Smooth muscle cell (in vitro differentiated cells): ENCODE results near the gene KCNIP4. TPM values are rescaled to one million over a fixed set of nuclear protein-coding genes. Genes with fewer than 3 reads are reported as not detected.

Experiments used
- DNase-seq: peaks from one replicate; lab custom pipeline; 2025; ENCODE audit not compliant: unreplicated experiment; lab: John Stamatoyannopoulos, UW
- H2AFZ ChIP-seq: fragments of 200-600 bp; sonication (generic); 2 replicates; pipeline ENCODE4 v1.6.0; 2016; ENCODE audit warnings: antibody characterized with exemption, low read depth, mild to moderate bottlenecking
- H3F3A ChIP-seq: fragments of 200-600 bp; sonication (generic); 2 replicates; pipeline ENCODE4 v1.6.0; 2017; ENCODE audit warnings: antibody characterized with exemption, low read depth
- H3K27ac ChIP-seq: fragments of 200-600 bp; sonication (generic); 2 replicates; pipeline ENCODE4 v1.5.1; 2016; ENCODE audit warnings: low read depth, mild to moderate bottlenecking
- H3K27me3 ChIP-seq: fragments of 200-600 bp; sonication (generic); 2 replicates; pipeline ENCODE4 v1.6.1; 2016; ENCODE audit warnings: low read depth, mild to moderate bottlenecking
- H3K36me3 ChIP-seq: fragments of 200-600 bp; sonication (generic); 2 replicates; pipeline ENCODE4 v1.5.1; 2016; ENCODE audit warnings: low read depth
- H3K4me1 ChIP-seq: fragments of 200-600 bp; sonication (generic); 2 replicates; pipeline ENCODE4 v1.5.1; 2016; ENCODE audit warnings: low read depth
- H3K4me2 ChIP-seq: fragments of 200-600 bp; sonication (generic); 2 replicates; pipeline ENCODE4 v1.6.0; 2016; ENCODE audit warnings: mild to moderate bottlenecking
- H3K4me3 ChIP-seq: fragments of 200-600 bp; sonication (generic); 2 replicates; pipeline ENCODE4 v1.5.1; 2016; ENCODE audit warnings: mild to moderate bottlenecking
- H3K79me2 ChIP-seq: fragments of 200-600 bp; sonication (generic); 2 replicates; pipeline ENCODE4 v1.6.0; 2016; ENCODE audit warnings: low read depth, mild to moderate bottlenecking
- H3K9ac ChIP-seq: fragments of 200-600 bp; sonication (generic); 2 replicates; pipeline ENCODE4 v1.6.0; 2016; ENCODE audit warnings: low read depth
- H3K9me3 ChIP-seq: fragments of 200-600 bp; sonication (generic); replicated peaks from 2 replicates; pipeline ENCODE4 v1.5.1; 2016; ENCODE audit warnings: low read depth
- H4K20me1 ChIP-seq: fragments of 200-600 bp; sonication (generic); 2 replicates; pipeline ENCODE4 v1.6.0; 2016; ENCODE audit warnings: low read depth
- CTCF ChIP-seq: fragments of 200-600 bp; sonication (generic); IDR thresholded peaks from 2 replicates; pipeline ENCODE4 v1.5.1; 2017; ENCODE audit warnings: borderline replicate concordance, mild to moderate bottlenecking, antibody characterized with exemption; ENCODE audit not compliant: insufficient read depth, poor library complexity, severe bottlenecking
- WGBS: methylation state at CpG from one replicate; pipeline ENCODE4 v1.1.7; 2016; ENCODE audit warnings: low lambda C conversion rate; 5-methylcytosine and 5-hydroxymethylcytosine counted together
- polyA plus RNA-seq: library from polyadenylated mRNA; unstranded; fragments of >200 nt; fragmentation: Nextera tagmentation; extraction: Ambion mirVana; gene quantifications from 2 replicates; pipeline ENCODE4 v1.2.1, GENCODE V29; 2016
- total RNA-seq: library from RNA; depleted of rRNA; stranded (reverse); fragments of >200 nt; gene quantifications from 2 replicates; pipeline ENCODE4 v1.2.3, GENCODE V29; 2014

Gene KCNIP4
- total and polyA plus RNA-seq, 2 experiments from 2014 or later: 0.07 TPM; not detected in 1

DNA sequence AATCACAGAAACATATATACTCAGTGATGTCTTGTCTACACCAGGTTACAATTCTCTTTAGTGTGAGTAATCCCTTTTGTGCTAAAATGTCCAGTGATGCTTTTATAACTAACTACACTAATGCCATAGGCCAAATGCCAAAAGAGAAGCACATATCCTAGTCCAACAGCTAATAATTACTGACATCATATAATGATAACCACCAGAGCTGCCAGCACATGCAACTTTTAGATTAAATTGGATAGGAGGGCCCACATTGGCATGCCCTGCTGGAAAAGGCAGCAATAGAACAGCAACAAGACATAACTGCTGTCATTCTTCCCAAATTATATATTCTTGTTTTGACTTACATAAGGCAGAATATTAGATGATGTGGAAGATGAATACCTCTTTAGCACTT, 238.8 kb downstream of the KCNIP4 start:
- no peak overlapping the region for H3K9ac ChIP-seq
- H4K20me1 ChIP-seq: no peaks in the 10 kb centered on the region
- H3K4me2 ChIP-seq: no peak overlapping the region
- H3K79me2 ChIP-seq: no peaks in the 10 kb centered on the region
- H3K27ac ChIP-seq: no peak overlapping the region
- no peaks in the 10 kb centered on the region for H3K27me3 ChIP-seq
- H3K4me1 ChIP-seq: no peaks in the 10 kb centered on the region
- no peak for DNase-seq
- no peaks in the 10 kb centered on the region for H3F3A ChIP-seq
- H3K9me3 ChIP-seq: no peaks in the 10 kb centered on the region
- no peak for TF ChIP-seq CTCF
- H3K36me3 ChIP-seq: no peaks in the 10 kb centered on the region
- no peak overlapping the region for H3K4me3 ChIP-seq
- no peak overlapping the region for H2AFZ ChIP-seq

GRCh38 chr4:21709031-21709430, 239.5 kb downstream of the KCNIP4 start:
- no peaks in the 10 kb centered on the region for H3K9me3 ChIP-seq
- no peaks in the 10 kb centered on the region for H3K4me1 ChIP-seq
- H3K4me2 ChIP-seq: no peak overlapping the region
- DNase-seq: no peak
- no peak overlapping the region for H2AFZ ChIP-seq
- H3K27ac ChIP-seq: no peak overlapping the region
- 95% methylated on average over 1 of the region's 1 CpG for WGBS
- H3F3A ChIP-seq: no peaks in the 10 kb centered on the region
- no peaks in the 10 kb centered on the region for H3K27me3 ChIP-seq
- H3K4me3 ChIP-seq: no peak overlapping the region
- H3K9ac ChIP-seq: no peak overlapping the region
- H3K36me3 ChIP-seq: no peaks in the 10 kb centered on the region
- TF ChIP-seq CTCF: no peak
- H4K20me1 ChIP-seq: no peaks in the 10 kb centered on the region
- no peaks in the 10 kb centered on the region for H3K79me2 ChIP-seq

DNA sequence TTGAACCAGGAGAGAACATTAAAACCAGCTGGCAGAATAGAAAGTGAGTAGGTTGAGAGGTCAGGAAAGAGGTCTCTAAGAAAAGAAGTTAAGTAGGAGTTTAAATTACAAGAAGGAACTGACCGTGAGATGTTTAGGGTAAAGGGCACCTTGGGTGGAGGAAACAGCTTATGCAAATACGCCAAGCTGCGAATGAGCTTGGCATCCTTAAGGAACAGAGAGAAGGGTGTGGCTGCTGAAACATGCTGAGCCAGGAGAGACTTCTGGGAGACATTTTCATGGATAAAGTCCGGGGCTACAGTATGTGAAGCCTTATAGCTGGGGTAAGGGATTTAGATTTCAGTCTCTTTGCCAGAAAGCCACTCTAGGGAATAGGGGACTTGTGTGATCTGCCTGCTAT, 249.1 kb downstream of the KCNIP4 start:
- DNase-seq: no peak
- 46% methylated on average over 4 of the region's 4 CpGs for WGBS

More for the DNA sequence above, 249.1 kb downstream of the KCNIP4 start:
- Histone ChIP-seq H3K4me1 (peaks cover 6% of the 10 kb centered on the region), H3K9me3 (no peaks in the 10 kb centered on the region), H3F3A (peaks cover 6% of the 10 kb centered on the region), H3K36me3 (no peaks in the 10 kb centered on the region), H3K27ac (no peak overlapping the region), H2AFZ (no peak overlapping the region), H4K20me1 (no peaks in the 10 kb centered on the region), H3K4me3 (no peak overlapping the region), H3K9ac (no peak overlapping the region), H3K4me2 (no peak overlapping the region), H3K27me3 (no peaks in the 10 kb centered on the region), H3K79me2 (no peaks in the 10 kb centered on the region)
- TF ChIP-seq CTCF: no peak
